GM12864 (cell line): ENCODE data around the gene SPATA31C2.
"Not testable (repeated sequence)": the region's sequence is repeated elsewhere in the genome, so short reads cannot be mapped to it uniquely, and the experiment has no call there.

Source experiments
- DNase-seq: peaks from one replicate; pipeline ENCODE4 v3.0.0-alpha.2; 2011; ENCODE audit warnings: low read depth
- H3K4me3 ChIP-seq: 2 replicates; pipeline ENCODE4 v1.5.1; 2011; ENCODE audit warnings: mild to moderate bottlenecking, low read depth, low read length, control low read depth
- TF ChIP-seq, protein P1 (sequence below): IDR thresholded peaks from 2 replicates; pipeline ENCODE4 v1.5.1; 2011; ENCODE audit warnings: low read depth, mild to moderate bottlenecking, moderate library complexity, low read length, control low read depth, inconsistent platforms; ENCODE audit errors: missing control alignments

SPATA31C2 gene

GRCh38 chr9:88166660-88167059 lies 28.4 kb upstream of the SPATA31C2 start:
- H3K4me3 ChIP-seq: no peak overlapping the region
- TF ChIP-seq, protein P1, sequence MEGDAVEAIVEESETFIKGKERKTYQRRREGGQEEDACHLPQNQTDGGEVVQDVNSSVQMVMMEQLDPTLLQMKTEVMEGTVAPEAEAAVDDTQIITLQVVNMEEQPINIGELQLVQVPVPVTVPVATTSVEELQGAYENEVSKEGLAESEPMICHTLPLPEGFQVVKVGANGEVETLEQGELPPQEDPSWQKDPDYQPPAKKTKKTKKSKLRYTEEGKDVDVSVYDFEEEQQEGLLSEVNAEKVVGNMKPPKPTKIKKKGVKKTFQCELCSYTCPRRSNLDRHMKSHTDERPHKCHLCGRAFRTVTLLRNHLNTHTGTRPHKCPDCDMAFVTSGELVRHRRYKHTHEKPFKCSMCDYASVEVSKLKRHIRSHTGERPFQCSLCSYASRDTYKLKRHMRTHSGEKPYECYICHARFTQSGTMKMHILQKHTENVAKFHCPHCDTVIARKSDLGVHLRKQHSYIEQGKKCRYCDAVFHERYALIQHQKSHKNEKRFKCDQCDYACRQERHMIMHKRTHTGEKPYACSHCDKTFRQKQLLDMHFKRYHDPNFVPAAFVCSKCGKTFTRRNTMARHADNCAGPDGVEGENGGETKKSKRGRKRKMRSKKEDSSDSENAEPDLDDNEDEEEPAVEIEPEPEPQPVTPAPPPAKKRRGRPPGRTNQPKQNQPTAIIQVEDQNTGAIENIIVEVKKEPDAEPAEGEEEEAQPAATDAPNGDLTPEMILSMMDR: no peak
- no peak for DNase-seq

- TF ChIP-seq, protein P1: no peak
- H3K4me3 ChIP-seq: no peak overlapping the region
- DNase-seq: no peak
Measured at GRCh38 chr9:88164850-88165249, 26.6 kb upstream of the SPATA31C2 start.

DNA sequence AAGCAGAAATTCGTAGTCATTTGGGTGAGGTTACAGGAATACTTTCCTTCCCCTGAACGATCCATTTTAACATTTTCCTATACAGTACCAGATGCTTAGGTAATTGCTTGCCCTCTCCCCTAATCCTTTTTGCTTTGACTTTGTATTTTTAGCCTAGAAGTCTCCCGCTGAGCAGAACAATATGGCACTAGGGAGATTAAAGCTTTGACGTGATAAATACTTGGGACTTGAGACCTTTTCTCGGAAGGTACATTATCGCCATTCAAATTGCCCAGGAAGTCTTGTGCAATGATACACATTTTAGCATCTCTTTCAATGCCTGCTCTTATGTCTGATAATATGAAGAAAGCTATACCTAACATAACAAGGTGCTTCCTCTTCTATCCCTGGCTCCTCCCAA lies 22.9 kb upstream of the SPATA31C2 start:
- no peak overlapping the region for H3K4me3 ChIP-seq
- TF ChIP-seq, protein P1: no peak
- DNase-seq: no peak

GRCh38 chr9:88143957-88144625 lies 5.8 kb upstream of the SPATA31C2 start:
- H3K4me3 ChIP-seq: no peak overlapping the region
- DNase-seq: no peak
- TF ChIP-seq, protein P1: no peak

- TF ChIP-seq, protein P1: no peak
- no peak for DNase-seq
- no peak overlapping the region for H3K4me3 ChIP-seq
Measured at GRCh38 chr9:88143179-88143578, 4.9 kb upstream of the SPATA31C2 start.

GRCh38 chr9:88133552-88133951 lies 4.7 kb downstream of the SPATA31C2 start:
- H3K4me3 ChIP-seq, DNase-seq: not testable (repeated sequence)

DNA sequence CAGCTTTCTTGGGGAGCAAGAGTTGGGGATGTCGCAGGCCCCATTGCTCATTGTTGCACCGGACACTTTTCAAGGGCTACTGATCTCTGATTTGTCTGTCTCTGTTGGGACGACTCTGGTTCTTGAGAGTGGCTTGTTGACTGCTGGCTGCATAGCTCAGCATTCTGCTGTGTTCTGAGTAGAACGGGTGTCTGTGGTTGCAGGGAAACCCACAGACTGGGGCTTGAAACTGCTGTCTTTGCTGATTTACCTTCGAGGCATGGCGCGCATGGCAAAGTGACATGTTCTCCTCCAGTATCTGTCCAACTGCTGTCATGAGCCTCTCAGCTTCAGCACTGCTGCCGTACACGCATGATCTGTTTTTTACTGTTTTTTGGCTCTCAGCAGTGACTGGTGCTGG lies 8.7 kb downstream of the SPATA31C2 start:
- H3K4me3 ChIP-seq, DNase-seq: not testable (repeated sequence)

GRCh38 chr9:88127700-88128300 lies 10.5 kb downstream of the SPATA31C2 start:
- not testable (repeated sequence) for DNase-seq, H3K4me3 ChIP-seq

DNA sequence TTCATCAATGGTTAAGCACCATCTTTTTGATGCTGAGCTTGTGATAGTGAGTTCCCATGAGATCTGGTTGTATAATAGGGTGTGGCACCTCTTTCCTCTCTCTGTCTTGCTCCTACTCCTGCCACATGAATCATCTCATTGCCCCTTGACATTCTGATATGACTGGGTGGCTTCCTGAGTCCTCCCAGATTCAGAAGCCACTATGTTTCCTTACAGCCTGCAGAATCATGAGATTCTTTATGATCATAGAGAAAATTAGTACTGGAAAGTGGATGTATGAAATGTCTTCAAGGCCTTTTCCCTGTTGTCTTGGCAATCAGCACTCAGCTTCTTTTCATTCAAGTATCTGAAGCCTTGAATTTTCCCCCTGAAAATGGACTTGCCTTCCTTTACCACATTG lies 14.9 kb downstream of the SPATA31C2 start:
- DNase-seq, H3K4me3 ChIP-seq: not testable (repeated sequence)

DNA sequence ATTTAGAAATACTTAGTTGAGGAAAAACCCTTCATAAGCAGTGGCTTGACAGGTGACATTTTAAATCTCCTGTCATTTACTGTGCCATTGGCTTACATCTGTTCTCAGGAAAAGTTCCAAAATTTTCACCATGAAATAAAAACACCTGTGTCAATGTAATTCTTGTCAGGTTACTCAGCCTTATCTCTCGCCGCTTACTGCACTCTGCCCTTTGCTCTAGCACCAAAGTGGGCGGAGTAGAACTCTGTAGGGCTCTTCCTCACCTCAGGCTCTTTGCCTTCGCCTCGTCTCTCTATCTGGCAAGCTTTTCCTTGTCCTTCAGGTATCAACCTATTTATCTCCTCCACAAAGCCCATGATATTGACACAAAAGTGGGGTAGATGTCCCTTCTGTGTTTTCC lies 20.2 kb downstream of the SPATA31C2 start:
- not testable (repeated sequence) for DNase-seq

GRCh38 chr9:88114968-88115612 lies 23.2 kb downstream of the SPATA31C2 start:
- DNase-seq: not testable (repeated sequence)

More for the DNA sequence above, 20.2 kb downstream of the SPATA31C2 start:
- H3K4me3 ChIP-seq: not testable (repeated sequence)

DNA sequence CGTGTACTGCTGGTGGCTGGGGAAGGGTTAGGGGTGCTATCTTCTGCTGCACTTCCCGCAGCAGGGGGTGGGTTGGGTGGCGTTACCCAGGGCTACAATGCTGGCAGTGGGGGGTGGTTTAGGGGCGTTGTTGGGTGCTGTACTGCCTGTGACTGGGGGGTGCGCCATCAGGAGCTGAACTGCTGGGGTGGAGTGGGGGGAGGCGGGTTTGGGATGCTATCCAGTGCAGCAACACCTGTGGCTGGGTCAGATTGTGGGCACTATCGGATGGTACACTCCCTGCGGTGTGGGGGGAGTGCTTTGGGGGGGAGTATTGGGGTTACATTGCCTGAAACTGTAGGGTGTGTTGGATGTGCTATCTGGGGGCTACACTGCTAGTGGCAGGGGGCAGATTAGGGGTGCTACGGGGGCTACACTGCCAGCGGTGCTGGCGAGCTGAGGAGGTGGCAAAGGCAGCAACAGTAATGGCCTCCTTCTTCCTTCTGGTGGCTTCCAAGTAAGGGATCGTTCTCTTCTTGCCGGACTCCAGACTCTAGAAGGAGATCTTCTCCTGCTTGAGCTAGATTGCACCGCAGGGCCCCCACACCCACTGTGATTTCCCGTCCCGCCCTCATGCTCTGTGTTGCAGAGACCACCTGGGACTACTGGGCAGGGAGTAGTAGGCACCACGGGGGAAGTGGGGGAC lies 23.9 kb downstream of the SPATA31C2 start:
- H3K4me3 ChIP-seq, DNase-seq: not testable (repeated sequence)

More at GRCh38 chr9:88114968-88115612, 23.2 kb downstream of the SPATA31C2 start:
- not testable (repeated sequence) for H3K4me3 ChIP-seq
